ENCODE data around the gene VPS41.

Gene VPS41

GRCh38 chr7:38716397-38716796 lies 192.6 kb downstream of the VPS41 start:
- peak in 1 of 2 experiments; percentile 17 for DNase-seq

- DNase-seq = no peak
Observed at GRCh38 chr7:38709123-38709522, 199.9 kb downstream of the VPS41 start.

- DNase-seq = no peak
Observed at GRCh38 chr7:38704751-38705150, 204.2 kb downstream of the VPS41 start.

- DNase-seq = no peak
Observed at GRCh38 chr7:38704041-38704547, 204.9 kb downstream of the VPS41 start.

GRCh38 chr7:38703093-38703492 lies 205.9 kb downstream of the VPS41 start:
- no peak for DNase-seq

- DNase-seq = no peak
Observed at GRCh38 chr7:38702002-38702535, 206.9 kb downstream of the VPS41 start.

- no peak for DNase-seq
Observed at GRCh38 chr7:38700116-38700515, 208.9 kb downstream of the VPS41 start.

- DNase-seq = peak in 1 of 2 experiments; percentile 35
Observed at GRCh38 chr7:38699471-38699870, 209.5 kb downstream of the VPS41 start.

- DNase-seq = no peak
Observed at GRCh38 chr7:38694326-38694725, 214.7 kb downstream of the VPS41 start.

- DNase-seq = no peak
Observed at GRCh38 chr7:38686888-38687287, 222.1 kb downstream of the VPS41 start.

- no peak for DNase-seq
Observed at GRCh38 chr7:38685851-38686250, 223.1 kb downstream of the VPS41 start.

- DNase-seq = peak; percentile 46 to 88
Observed at GRCh38 chr7:38682606-38683005, 226.4 kb downstream of the VPS41 start.

GRCh38 chr7:38681882-38682281 lies 227.1 kb downstream of the VPS41 start:
- peak; percentile 68 to 93 for DNase-seq

GRCh38 chr7:38679419-38679818 lies 229.6 kb downstream of the VPS41 start:
- DNase-seq = no peak

- DNase-seq = no peak
Observed at GRCh38 chr7:38678698-38679054, 230.3 kb downstream of the VPS41 start.

GRCh38 chr7:38677981-38678697 lies 230.9 kb downstream of the VPS41 start:
- DNase-seq = no peak

- peak in 1 of 2 experiments; percentile 37 for DNase-seq
Observed at GRCh38 chr7:38675494-38676106, 233.4 kb downstream of the VPS41 start.

- DNase-seq = no peak
Observed at GRCh38 chr7:38674513-38674912, 234.5 kb downstream of the VPS41 start.

GRCh38 chr7:38673795-38674194 lies 235.2 kb downstream of the VPS41 start:
- DNase-seq = no peak
